ENCODE results near the gene FGF5.

GRCh38 chr4:80220711-80221110 lies 45.8 kb upstream of the FGF5 start:
- no peak for TF ChIP-seq CTCF (conservative IDR thresholded peaks at IDR 0.05)
- no peak for TF ChIP-seq EZH2 (IDR thresholded peaks at IDR 0.05; ENCODE audit: low read depth)

Data from PC-9 (cell line).